Amniotic stem cell (primary cell): Measurements from ENCODE around the gene SMYD3.
"Not testable (repeated sequence)": the region's sequence is repeated elsewhere in the genome, so short reads cannot be mapped to it uniquely, and the experiment has no call there.

Experiments used
- DNase-seq: peaks from one replicate; lab custom pipeline; 2025; lab: John Stamatoyannopoulos, UW

Gene SMYD3

DNA sequence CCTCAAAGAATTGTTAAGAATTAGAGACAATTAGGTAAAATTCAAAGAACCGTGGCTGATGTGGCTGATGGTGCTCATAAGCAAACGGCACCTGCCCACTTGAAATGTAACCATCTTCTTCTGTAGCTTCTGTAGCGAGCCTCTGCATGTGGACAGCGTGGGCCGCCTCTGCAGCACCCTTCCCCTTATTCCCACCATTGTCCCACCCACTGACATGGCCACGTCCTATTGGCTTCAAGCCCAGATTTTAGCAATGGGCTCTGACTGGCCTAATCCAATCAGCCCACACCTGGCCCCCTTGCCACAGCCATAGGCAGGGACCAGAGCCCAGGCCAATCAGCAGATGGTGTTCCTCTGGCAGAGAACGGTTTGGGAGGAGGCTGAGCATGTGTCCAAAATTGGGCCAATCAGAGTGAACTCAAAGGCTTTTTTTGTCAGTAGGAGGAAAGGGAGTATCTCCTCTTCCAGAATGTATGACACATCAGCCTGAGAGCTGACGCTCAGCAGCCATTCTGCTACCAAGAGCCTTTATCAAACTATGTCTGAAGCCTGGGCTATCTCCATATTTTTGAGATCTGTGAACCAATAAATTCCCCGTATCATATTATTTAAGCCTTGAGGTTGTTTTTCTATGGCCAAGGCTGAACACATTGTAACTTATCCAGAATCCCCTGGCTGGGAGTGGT lies 518.5 kb downstream of the SMYD3 start:
- DNase-seq = no peak

DNA sequence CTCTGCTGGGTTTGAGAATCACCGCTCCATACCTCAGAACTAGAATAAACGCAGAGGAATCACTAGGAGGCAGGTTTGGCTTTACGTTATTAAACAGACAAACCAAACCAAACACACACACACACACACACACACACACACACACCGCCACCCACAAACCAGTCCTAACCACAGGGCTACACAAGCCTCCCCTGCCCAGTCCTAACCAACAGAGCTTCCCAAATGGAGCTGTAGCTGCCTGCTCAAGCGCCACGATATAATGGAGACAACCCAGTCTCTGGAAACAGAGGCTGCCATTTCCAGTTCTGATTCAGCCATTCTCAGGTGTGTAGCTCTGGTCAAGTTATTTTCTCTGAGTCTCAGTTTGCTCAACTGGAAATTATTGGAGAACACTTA lies 519.1 kb downstream of the SMYD3 start:
- DNase-seq = no peak

GRCh38 chr1:245987577-245987976 lies 519.5 kb downstream of the SMYD3 start:
- DNase-seq = no peak

GRCh38 chr1:245987219-245987545 lies 519.9 kb downstream of the SMYD3 start:
- no peak for DNase-seq

DNA sequence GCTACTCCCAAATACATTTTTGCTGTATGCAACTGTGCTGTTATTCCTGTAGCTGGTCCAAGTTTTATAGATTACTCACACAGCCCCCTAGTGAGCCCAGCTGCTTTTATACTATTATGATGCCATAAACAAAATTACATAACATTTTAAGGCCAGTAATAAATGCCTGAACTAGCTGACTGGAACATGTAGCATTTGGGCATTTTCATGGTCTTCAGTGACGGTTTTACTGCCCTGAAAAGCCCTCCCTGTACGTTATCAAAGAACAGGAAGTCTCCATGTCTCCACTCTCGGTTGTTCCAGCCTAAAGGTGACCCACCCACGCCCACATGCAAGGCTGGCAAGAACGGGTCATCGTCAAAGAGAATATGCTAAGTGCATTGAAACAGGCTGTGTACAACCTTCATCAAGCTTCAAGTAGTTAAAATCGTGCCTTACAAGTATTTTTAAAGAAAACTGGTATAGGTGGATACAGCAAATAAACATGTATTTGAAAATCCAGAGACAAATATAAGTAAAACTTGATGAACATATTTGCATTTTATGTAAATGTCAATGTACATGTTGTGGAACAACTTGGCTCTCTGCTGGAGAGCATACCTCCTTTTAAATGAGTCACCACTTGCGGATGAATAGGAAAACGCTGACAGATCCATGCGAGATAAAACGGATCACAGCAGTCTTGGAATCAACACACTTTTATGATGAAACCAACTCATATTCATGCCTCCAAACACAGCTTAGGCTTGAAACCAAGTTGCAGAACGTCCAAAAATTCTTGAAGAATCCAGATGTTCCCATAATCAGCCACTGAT lies 520.5 kb downstream of the SMYD3 start:
- DNase-seq = peak; percentile 38

DNA sequence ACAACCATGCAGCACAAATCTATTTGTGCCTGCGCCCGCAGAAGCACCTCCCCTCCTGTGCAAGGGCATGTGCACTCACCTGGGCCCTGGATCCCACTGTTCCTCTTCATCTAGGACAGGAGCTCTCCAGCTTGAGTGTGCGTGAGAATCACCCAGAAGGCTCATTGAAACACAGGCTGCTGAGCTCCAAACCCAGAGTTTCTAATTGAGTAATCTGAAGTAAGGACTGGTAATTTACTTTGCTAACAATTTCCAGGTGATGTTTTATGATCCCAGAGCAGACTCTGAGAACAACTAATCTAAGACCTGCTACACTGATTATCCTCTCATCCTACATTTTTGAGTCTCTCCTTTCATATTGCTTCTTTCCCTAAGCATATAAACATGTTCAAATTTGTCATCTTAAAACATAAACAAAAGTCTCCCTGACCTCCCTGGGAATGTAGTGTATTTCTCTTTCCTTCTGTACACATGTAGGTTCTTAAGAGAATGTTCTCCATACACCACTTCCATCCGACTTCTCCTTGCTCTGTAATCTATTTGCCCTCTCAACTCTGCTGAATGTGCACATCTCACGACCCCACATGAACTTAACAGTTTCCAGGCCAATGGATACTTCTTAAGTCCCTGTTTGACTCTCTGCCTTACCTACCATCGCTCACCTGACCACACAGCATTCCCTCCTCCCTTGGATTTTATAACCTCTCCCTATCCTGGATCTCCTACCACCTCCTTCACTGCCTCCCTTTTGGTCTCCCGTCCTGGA lies 522.5 kb downstream of the SMYD3 start:
- DNase-seq = no peak

DNA sequence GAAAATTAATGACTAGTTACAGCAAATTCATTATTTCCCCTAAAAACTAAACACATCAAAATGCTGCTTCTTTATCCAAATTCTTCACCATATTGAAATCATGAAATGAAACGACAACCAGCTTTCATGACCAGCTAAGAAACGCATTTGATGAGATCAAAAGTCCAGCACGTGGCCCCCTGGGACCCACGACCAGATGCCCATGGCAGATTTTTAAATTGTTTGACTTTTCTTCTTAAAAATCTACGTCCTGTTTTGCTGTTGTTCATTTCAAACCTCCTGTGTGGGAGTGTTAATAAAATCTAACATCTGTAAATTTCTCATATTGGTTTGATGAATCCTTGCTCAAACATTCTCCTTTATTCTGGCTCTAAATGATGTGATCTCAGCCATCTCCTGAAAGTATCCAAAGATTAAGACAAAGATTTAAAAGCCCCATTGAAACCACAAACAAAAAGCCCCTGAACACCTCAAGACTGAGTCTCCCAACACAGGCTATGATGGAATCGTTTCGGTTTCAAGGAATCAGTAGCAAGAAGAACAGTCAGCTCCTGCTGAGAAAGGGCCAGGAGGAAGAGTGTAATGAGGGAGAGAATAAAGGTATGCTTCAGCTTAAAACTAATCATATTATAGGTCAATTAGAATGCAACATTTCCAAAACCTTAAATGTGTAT lies 523.6 kb downstream of the SMYD3 start:
- DNase-seq = no peak

DNA sequence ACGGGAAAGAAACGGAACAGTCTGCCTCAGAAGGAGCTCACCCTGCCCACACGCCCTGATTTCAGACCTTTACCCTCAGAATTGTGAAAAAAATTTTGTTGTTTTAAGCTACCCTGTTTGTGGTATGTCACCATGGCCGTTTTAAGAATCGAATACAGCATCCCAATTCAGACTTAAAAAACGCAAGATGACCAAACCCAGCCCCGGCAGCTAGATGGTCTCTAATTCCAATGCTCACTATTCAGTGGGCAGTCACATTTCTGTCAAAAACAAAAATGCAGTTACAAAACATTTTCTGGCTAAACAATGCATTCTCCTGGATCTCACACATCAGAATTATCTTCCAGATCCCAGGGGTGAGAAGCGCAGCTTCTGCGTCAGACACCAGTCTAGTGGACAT lies 527.5 kb downstream of the SMYD3 start:
- no peak for DNase-seq

- DNase-seq = no peak
These were observed 528.2 kb downstream of the SMYD3 start for GRCh38 chr1:245978915-245979314.

GRCh38 chr1:245972476-245972875 lies 534.6 kb downstream of the SMYD3 start:
- DNase-seq = no peak

DNA sequence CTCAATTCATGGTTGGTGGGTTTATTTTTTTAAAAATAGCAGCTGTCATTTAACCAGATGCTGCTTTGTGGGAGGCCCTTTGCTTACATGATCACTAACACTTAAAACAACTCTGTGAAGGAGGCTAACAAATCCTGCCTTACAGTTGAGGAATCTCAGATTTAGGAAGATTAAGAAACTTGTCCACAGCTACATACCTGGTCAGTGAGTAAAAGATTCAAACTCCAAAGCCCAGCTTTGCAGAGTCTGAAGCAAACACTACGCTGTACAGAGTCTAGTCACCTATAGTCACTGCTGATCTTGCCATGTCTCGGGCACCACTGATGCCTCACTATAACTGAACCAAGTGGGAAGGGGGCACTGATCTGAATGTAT lies 535.4 kb downstream of the SMYD3 start:
- no peak for DNase-seq

DNA sequence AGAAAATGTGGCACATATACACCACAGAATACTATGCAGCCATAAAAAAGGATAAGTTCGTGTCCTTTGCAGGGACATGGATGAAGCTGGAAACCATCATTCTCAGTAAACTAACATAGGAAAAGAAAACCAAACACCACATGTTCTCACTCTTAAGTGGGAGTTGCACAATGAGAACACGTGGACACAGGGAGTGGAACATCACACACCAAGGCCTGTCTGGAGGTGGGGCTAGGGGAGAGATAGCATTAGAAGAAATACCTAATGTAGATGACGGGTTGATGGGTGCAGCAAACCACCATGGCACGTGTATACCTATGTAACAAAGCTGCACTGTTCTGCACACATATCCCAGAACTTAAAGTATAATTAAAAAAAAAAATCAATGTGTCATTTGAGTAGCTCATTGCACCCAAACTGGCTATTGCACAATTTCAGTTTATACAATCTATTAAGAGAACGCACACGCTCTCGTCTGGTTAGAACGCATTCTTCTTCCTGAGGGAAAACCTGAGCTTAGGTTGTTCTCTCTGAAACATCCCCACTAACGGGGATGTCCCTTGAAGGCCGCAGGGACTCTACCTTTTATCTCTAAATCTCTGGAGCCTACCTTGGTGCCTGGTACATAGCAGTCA lies 535.9 kb downstream of the SMYD3 start:
- not testable (repeated sequence) for DNase-seq

DNA sequence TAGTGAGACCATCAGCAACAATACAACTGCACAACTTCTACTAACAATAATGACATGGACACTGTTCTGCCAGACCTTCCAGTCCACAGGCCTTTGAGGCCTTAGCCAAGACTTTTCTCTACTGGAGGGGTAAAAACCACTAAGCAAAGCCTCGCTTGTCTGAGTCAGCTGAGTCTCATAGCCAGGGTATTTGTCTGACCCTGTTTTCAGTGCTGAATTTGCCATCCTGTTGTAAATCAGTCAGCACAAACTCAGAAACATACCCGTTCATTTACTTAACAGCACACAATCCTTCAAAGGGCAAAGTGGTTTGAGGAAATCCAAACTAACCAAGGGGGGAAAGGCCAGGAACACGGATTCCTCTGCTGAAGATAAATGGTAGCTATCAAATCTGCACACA lies 537.8 kb downstream of the SMYD3 start:
- DNase-seq = no peak

DNA sequence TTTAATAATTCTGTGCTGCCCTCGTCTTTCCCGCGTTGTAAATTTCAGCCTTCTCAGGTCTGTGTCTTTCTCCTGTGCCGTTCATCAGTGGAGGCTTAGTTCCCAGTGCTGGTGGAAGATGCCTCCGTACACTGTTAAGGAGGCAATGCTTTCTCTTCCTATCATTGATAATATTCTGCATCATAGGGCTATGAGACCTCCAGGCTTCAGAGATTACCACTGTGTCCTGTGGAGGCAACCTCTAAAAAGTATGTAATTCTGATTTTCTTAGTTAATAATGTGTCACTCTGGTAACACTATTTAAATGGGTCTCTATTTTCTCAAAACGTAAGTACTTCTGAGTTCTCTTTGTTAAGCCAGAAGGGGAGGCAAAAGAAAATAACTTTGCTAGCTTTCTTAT lies 538.3 kb downstream of the SMYD3 start:
- no peak for DNase-seq

- DNase-seq = no peak
These were observed 541.7 kb downstream of the SMYD3 start for GRCh38 chr1:245965398-245965797.

GRCh38 chr1:245963649-245964048 lies 543.4 kb downstream of the SMYD3 start:
- no peak for DNase-seq

DNA sequence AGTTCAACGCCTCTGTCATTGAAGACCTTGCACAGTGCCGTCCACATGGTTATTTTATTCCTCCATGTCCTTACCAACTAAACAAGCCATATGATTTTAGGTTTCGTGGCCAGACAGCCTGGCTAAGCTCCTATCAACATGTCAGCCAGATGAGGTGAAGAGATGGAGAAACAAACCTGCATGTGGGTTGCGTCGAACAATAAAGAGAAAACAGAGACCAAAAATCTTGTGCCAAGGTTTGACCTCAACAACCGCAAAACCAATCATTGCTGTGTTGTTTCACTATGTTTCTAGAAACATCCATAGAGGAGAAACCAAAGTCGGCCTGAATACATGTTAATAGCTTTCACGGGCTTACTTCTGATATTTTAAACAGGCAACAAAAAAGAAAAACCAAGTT lies 544.6 kb downstream of the SMYD3 start:
- DNase-seq = no peak

GRCh38 chr1:245961137-245961540 lies 545.9 kb downstream of the SMYD3 start:
- no peak for DNase-seq

- no peak for DNase-seq
These were observed 546.9 kb downstream of the SMYD3 start for GRCh38 chr1:245960171-245960570.

DNA sequence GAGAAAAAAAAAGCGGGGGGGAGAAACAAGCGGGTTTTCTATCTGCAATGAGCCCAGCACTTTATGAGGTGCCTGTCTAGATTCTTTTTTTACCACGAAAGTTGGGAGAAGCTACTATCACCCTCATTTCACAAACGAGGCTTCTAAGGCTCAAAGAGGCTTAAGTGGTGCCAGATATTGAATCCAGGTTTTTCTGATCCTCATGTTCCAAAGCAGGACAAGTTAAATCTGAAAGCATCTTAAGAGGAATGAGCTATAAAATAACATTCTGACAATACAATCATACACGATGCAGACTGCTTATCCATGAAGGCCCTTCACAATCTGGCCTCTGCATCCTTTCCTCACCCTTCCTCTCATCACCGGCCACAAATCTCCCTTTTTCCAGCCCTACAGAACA lies 549.1 kb downstream of the SMYD3 start:
- DNase-seq = no peak

GRCh38 chr1:245957427-245957826 lies 549.7 kb downstream of the SMYD3 start:
- no peak for DNase-seq

DNA sequence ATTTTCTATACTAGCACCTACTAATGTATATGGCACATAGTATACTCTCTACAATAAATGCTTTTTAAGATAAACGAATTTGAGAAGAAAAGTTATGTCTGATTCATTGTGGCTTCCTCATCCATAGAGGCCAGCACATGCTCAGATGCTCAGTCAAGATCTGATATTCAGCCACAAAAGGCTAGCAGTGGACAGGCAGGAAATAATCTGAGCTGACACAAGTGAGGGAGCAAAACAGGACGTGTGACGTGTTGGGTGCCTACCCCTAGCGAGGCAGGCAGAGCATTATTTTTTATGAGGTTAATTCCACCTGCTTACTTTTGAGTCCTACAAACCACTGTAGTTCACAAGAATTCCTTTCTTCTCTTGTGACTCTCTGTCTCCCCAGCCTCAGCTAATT lies 550.9 kb downstream of the SMYD3 start:
- DNase-seq = no peak
